SKM-1 (cell line): ENCODE measurements around the gene LRRC71.

Experiments
- DNase-seq: peaks from one replicate; lab custom pipeline; 2025; ENCODE audit not compliant: unreplicated experiment; lab: John Stamatoyannopoulos, UW

LRRC71 gene

DNA sequence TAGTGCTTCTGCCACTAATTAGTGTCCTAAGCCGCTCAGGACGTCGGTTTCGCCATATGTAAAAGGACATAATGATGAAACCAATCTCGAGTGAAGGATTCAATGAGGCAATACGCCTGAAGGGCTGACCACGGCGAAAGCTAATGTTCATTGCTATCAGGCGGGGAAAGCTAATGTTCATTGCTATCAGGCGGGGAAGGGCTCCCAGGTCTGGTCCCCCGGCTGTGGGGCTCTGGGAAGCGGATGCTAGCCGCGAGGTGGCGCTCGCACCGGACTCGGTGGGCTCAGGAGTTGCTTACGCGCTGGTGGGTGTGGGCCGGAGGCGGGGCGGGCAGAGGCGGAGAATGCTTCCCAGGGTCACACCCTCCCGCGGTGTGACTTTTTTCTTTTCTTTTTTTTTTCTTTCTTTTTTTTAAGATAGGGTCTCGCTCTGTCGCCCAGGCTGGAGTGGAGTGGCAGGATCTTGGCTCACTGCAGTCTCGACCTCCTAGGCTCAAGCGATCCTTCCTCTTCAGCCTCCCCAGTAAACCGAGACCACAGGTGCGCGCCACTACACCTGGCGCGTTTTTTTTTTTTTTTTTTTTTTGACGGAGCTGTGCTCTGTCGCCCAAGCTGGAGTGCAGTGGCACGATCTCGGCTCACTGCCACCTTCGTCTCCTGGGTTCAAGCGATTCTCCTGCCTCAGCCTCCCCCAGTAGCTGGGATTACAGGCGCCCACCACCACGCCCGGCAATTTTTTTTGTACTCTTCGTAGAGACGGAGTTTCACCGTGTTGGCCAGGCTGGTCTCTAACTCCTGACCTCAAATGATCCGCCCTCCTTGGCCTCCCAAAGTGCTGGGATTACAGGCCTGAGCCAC is 28.0 kb upstream of the LRRC71 start:
- DNase-seq, result peak; percentile 78

DNA sequence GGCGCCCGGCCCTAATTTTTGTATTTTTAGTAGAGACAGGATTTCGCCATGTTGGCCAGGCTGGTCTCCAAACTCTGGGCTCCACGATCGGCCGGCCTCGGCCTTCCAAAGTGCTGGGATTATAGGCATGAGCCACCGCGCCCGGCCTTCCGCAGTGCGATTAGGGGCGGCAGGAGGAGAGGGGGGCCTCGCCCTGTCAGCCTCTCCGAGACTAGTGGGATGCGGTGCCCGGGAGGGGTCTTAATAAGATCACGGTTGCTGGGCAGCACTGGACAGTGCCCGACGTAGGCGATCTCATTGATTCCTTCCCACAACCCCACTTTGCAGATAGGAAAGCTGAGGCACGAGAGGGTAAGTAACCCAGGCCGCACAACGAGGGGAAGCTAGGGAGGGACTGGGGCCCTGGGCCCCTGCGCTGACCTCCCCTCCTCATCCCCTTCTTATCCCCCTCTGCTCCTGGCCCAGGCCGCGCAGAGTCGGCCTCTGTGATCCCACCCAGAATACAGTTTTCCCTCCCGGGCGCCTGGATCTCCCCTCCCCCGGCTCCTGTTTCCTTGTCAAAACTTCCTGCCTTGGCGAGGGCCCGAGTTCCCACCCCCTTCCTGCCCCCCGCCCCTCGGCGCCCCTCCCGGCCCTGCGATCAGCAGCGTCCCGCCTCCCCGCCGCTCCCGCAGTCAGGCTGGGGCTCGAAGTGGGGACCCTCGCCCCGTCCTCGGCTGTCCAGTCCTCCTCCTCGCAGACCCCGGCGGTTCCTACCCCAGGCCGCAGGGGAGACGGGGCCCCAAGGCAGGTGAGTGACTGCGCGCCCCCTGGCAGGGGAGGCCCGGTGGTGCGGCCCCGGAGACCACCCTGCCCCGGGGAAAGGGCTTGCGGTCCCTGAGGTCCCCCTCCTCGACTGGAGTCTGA is 27.1 kb upstream of the LRRC71 start, which contains the start of gene PEAR1:
Gene PEAR1, plus strand, starts transcription at position 671 of the 906 bp plus-strand sequence. CDS start 10,209 bp downstream, outside the sequence.
- no peak for DNase-seq

DNA sequence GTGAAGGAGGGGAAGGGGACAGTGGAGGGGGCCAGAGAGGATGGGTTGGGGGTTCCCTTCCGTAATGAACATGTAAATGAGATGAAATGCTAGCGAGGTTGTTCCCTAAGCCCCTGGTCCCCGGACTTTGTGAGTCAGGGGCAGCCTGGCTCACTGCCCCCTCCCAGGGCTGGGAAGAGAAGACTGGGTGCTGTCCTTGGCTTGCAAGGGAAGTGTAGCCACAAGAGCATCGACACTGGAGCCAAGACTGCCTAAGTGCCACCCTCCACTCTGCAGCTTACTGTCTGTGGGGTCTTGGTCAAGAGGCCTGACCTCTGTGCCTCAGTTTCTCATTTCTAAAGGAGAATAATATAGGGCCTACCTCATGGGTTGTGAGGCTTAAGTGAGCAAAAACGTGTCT is 26.4 kb upstream of the LRRC71 start:
- no peak for DNase-seq

DNA sequence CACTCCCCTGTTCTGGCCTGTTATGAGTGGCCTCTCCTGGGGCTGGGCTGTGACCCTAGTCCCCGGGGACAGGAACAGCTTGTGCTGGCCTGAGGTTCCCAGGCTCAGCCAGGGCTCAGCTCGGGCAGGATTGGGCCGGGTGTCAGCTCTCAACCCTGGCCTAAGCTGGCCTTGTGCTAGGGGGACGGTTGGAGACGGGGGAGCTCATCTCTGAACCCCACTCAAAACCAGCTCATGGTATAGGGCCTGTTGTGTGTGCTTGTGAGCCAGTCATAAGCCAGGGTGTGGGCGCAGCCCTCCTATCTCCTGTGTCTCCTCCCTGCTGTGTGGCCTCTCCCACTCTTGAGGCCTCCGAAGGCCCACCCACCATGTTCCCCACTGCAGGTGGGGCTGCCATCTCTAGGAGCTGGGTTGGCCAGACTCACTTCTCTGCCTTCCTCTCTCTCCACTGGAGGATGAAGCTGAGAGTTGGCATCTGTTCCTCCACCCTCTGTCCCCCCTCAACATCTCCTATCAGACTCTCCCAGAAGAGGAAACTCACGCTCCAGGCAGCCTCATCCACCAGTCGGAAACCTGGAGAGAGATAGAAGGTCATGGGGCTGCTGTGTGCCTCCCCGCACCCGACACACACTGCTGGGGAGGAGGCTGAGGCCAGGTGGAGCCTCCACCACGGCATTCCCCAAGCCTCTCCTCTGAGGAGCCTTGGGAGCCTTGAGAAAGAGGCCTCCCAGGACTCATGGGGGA is 25.5 kb upstream of the LRRC71 start:
- DNase-seq, result no peak

DNA sequence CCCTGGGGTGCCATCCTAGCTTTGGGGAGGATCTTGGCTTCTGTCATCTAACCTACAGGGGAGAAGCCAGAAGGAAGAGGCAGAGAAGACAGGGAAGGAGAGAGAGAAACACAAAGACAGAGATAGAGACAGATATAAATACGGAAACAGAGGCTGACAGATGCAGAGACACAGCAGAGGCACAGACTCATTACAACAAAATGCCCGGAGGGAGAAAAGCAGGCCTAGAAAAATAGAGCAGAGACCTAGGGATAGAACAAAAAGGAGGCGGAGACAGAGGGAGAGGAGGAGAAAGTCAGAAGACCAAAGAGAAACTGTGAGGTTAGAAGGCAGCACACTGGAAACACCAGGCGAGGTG is 25.0 kb upstream of the LRRC71 start:
- no peak for DNase-seq

DNA sequence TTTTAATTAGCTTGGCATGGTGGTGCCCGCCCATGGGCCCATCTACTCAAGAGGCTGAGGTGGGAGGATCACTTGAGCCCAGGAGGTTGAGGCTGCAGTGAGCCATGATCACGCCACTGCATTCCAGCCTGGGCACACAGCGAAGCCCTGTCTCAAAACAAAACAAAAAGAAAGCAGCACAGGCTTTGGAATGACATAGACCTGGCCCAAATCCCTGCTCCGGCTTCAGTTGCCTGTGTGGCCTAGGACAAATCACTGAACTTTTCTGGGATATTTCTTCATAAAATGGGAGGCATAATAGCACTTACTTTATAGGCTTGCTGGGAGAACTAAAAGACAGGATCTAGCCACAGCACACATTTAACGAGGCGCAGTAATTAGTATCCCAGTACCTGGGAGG is 24.5 kb upstream of the LRRC71 start:
- DNase-seq, result no peak

DNA sequence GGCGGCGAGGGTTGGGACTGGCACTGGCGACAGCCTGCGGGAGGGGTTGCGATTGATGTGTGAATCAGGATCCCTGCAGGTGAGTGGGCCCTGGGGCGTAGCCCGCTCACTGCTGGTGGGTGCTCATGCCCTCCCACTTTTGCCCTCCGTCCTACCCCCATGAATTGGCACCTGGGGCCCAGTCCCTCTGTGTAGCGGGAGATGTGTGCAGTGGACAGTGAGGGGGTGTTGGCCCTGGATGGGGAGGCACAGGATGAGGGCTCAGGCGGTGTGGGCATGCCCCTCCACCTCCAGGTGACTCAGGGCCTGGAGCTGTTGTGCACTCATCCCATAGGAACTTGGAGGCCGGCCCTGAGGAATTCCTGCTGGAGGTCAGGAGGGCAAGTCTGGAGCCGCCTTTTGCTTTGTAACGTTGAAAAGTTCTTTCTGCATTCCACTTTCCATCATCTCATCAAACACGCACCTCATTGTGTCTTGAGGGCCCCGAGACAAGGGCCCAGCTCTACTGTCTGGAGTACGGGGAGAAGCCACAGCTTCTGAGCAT is 23.9 kb upstream of the LRRC71 start:
- DNase-seq, result no peak

DNA sequence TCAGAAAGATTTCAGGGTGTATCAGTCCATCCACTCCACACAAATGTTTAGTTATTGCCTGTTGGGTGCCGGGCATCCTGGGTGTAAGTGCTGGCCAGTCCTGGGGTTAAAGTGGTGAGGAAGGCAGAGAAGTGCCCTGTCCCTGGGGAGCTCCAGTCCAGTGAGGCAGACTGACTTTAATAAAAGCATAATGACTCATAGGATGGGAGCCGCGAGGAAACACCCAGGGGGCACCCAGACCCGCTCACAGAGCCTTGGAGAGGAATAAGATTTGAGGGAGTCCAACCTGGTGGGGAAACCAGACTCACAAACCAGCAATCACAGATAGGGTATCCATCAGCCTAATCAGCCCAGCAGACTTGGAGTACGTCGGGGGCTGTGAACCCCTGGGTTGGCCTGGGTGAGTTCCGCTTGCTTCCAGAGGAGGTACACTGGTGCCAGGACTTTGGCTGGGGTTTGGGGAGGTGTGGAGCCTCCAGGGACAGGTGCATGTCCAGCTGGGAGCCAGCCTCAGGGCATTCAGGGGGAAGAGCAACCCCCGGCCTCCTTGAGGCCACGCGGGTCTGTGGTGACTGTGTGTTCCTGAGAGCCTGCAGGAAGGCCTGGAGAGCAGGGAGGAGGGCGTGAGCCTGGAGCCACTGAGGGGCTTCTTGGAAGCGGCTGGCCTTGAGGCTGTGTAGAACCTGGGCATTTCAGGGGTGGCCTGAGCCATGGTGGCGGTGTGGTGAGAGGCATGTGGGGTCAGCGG is 23.2 kb upstream of the LRRC71 start:
- no peak for DNase-seq

DNA sequence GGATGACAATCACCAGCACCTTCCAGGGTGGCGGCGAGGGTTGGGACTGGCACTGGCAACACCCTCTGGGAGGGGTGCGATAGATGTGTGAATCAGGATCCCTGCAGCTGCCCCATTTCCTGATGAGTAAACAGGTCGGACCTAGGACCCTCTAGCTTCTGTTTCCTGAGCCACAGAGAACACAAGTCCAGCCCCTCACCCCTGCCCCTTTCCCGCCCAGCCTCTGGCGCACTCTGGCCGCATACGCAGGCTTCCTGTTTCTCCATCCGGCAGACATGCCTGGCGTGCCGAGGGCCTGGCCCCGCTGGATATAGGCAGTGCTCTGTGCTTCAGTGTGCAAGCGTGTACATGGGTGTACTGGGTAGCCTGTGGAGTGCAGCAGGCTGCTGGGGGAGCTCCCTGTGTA is 22.3 kb upstream of the LRRC71 start:
- no peak for DNase-seq

DNA sequence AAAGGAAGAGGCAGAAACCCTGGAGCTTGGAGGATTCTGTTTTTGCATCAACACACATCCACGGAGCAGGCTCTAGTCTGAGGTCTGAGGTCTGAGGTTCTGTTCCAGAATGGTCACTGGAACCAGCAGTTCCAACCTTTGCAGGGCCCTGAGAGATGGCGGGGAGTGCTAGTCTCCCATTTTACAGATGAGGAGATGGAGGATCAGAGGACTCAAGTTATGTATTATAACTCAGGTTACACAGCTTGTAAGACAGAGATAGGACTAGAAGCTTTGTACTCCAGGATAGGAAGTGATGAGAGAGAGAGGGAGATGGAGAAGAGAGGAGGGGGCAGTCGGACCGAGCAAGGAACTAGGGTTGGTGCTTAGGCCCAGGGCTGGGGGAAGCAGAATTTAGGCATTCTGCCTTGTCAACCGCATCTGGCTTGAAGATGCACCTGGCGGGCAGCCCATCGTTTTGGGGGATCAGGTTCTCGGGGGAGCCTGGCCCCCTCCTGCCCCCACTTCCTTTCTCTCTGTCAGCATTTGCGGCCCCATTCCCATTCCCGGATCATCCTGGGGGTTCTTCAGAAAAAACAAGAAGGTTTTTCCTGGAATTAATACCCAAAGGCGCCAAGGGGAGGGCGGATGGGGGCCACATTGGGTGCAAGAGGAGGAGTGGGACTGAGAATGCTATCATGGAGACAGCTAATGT is 21.3 kb upstream of the LRRC71 start:
- no peak for DNase-seq

DNA sequence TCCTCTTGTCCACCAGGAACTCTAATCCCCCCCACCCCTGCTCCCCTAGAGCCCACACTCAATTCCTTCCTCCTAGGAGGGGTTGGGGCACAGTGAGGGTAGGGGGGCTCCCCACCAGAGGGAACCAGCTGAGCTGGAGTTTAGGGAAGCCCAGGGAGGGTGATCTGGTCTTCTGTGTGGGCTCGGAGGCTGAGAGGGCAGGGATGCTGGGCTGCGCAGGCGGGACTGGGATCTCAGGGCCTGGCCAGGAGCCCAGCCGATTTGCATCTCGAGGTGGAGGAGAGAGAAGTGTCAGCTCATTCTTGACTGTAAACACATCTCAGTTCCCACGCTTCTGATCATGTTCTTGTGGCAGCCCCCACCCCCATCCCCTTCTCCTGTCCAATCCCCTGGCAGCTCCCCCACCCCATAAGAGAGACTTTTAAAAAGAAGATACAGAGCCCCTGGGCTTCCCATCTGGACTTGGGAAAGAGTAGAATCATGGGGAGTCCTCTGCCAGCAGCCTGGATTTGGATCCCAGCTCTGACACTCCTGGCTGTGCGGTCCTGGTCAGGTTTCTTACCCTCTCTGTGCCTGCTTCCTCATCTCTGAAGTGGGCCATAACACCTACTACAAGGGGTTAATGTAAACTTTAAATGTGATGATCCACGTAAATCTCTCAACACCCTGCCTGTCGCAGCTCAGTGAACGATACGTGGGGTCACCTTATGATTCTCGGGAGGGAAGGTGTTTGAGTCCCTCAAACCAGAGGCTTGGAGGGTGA is 20.3 kb upstream of the LRRC71 start:
- no peak for DNase-seq

DNA sequence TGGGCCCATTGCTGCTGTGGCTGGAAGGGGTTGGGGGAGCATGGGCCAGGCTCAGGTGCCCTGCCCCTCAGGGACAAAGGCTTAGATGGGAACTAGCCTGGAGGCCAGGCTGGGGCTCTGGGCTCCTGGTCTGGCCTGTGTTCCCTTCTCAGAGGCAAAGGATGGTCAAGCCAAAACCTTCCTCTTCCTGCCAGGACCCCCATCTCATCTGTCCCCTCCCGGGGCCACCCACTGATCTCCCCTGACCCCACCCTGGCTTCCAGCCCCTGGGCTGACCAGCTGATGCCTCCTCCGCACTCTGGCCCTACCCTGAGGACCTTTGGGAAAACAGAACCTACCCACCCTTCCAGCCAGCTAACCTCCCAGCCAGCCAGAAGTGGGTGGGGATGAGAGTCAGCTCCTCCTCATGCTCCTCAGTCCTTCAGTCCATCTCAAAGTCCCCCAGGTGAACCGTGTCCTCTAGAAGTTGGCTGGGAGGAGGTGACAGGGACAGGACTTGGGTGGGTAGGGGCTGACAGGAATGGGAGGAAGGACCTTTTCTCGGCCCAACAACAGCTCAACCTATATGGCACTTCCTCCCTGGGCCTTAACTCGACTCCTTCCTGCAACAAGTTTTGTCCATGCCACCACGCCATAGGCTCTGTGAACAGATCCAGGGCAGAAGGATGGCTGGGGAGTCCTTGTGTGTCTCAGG is 19.4 kb upstream of the LRRC71 start:
- DNase-seq, result no peak

DNA sequence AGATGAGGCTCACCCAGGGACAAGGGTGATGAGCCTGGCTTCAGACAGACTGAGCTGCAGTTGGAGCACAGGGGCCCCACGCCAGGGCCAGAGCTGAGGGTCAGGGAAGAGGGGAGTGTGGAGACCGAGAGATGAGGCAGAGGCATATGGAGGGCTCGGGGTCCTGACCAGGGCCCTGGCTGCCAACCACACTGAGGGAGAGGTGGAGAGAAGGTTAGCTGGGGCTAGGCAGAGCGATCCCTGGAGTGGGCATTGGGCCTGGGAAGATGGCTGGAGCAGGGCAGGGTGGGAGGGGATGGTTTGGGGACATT is 18.9 kb upstream of the LRRC71 start:
- no peak for DNase-seq

DNA sequence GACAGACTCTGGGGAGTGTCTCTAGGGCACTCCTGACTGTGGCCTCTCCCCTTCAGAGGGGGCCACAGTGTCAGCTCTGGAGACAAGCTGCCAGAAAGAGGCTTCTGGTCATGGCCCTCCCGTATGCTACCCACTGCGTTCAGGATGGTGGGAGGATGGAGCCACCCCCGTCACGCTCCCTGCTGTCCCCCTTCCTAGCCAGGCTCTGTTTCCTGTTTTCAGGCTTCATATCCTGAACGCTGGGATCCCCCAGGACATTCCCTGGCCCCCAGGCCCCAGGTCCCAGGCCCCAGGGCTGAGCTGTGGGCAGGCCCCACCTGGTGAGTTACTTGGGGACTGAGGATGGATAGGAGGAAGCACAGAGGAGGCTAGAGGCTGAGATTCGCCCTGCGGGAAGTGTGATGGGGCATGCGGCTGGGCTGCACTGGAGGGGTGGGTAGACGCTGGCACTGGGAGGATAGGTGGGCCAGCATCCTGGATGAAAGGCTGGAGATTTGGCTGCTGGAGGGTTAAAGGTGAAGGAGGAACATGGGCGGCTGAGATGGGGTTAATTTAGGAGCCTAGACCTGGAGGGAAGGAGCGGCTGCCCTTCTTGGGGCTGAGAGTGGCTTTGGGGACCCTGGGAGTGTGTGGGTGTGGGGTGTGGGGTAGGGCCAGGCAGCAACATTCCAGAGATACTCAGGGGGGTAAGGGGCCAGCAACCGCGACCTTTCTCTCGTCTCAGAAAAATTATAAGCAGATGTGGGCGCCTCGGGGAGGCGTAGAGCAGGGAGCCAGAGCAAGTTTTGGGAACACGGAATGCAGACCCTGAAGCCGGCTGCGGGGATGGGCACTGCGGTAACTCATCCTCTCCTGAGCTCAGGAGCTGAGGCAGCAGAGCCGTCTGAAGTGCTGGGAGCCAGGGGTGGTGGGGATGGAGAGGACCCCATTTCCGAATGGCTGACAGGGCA is 18.2 kb upstream of the LRRC71 start:
- DNase-seq, result no peak

DNA sequence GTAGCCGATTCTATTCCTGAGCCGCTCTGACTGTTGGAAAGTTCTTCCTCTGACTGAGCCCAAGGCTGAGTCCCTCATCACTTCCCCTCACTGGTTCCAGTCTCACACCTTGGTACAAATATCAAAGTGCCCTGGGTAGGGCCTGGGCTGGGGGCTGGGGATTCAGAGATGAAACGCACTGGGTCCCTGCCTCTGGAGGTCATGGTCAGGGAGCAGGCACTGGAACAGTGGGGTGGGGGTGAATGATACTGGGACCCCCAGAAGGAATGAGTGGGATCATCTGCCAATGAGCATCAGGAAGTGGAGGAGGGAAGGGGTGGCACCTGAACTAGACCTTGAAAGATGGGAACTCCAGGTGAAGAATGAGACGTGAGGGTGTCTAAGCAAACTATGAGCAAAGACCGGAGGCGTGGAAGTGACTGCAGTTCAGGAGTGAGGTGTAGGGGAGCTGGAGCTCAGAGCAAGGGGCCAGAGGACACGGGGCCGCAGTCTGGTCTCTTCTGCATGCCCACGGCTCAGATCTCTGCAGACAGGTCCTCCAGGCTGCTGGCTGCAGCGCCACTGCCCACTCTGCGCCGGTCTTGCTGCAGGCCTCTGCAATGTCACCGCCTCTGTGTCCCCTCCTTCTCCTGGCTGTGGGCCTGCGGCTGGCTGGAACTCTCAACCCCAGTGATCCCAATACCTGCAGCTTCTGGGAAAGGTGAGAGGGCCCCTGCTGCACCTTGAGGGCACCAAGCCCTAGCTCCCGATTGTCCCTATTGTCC is 16.9 kb upstream of the LRRC71 start:
- DNase-seq, result no peak

DNA sequence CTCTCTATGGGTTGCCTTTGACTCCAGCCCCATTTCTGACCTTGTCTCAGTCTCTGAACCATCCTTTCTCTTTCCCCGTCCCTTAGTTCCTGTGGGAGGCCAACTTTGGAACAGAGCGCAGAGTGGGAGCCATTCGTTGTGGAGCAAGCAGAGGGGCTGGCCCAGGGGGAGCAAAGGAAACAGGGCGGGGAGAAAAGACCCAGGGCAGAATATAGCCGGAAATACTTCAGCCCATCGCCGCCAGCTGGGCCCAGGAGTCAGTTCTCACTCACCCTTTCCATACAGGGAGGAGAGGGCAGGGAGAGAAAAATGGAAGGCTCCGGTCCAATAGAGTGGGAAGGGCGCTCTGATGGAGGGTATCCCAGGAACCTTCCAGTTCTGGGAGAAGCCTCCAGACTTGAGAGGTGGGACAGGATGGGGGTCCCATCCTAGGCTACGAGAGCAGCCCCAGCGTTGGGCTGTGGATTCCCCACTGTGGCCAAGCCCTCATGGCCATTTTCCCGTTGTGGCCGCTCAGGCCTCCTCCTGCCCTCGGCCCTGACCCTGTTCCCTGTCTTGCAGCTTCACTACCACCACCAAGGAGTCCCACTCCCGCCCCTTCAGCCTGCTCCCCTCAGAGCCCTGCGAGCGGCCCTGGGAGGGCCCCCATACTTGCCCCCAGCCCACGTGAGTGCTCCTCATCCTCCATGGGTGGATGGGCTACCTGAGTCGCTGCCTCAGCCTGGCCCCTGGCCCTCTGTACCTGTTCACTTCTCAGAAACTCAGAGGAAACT is 16.1 kb upstream of the LRRC71 start:
- DNase-seq, result no peak
